Neural cell (in vitro differentiated cells): ENCODE results near the gene CERS1. TPM values are rescaled to one million over a fixed set of nuclear protein-coding genes. Genes with fewer than 3 reads are reported as not detected.

Experiments
- H2AFZ ChIP-seq: fragments of 200-600, 300-800 bp; sonication (generic), shearing (Covaris generic); 2 replicates; pipeline ENCODE4 v1.6.0; 2014; ENCODE audit warnings: low read depth, mild to moderate bottlenecking, antibody characterized with exemption, low read length, moderate library complexity
- H3F3A ChIP-seq: fragments of 200-600 bp; shearing (Covaris generic); 2 replicates; pipeline ENCODE4 v1.6.1; 2016; ENCODE audit warnings: mild to moderate bottlenecking, moderate library complexity, mixed read lengths, antibody characterized with exemption, low read length; ENCODE audit not compliant: insufficient read depth, poor library complexity, severe bottlenecking
- H3K27ac ChIP-seq: fragments of 200-600, 300-800 bp; sonication (generic), shearing (Covaris generic); 2 replicates; pipeline ENCODE4 v1.5.1; 2014; ENCODE audit warnings: mild to moderate bottlenecking, low read length, moderate library complexity
- H3K27me3 ChIP-seq: fragments of 300-800, 200-600 bp; sonication (generic), shearing (Covaris generic); 2 replicates; pipeline ENCODE4 v1.6.0; 2014; ENCODE audit warnings: mild to moderate bottlenecking, low read depth, low read length, moderate library complexity; ENCODE audit not compliant: insufficient read depth
- H3K36me3 ChIP-seq: fragments of 300-800, 200-600 bp; sonication (generic), shearing (Covaris generic); 2 replicates; pipeline ENCODE4 v1.5.1; 2014; ENCODE audit warnings: mild to moderate bottlenecking, antibody characterized with exemption, low read length, moderate library complexity; ENCODE audit not compliant: insufficient read depth
- H3K4me2 ChIP-seq: fragments of 300-800, 200-600 bp; sonication (generic), shearing (Covaris generic); 2 replicates; pipeline ENCODE4 v1.6.0; 2014; ENCODE audit warnings: mild to moderate bottlenecking, low read length
- H3K4me3 ChIP-seq: fragments of 300-800, 200-600 bp; sonication (generic), shearing (Covaris generic); 2 replicates; pipeline ENCODE4 v1.5.1; 2014; ENCODE audit warnings: mild to moderate bottlenecking, low read length, moderate library complexity
- H3K79me2 ChIP-seq: fragments of 200-600 bp; shearing (Covaris generic); replicated peaks from 2 replicates; pipeline ENCODE4 v1.6.0; 2014; ENCODE audit warnings: mild to moderate bottlenecking, low read length, moderate library complexity; ENCODE audit not compliant: insufficient read depth
- H3K9ac ChIP-seq: fragments of 300-800, 200-600 bp; sonication (generic), shearing (Covaris generic); 2 replicates; pipeline ENCODE4 v1.6.1; 2016; ENCODE audit warnings: mild to moderate bottlenecking, low read length, mixed read lengths
- H3K9me2 ChIP-seq: fragments of 200-600 bp; shearing (Covaris generic); 2 replicates; pipeline ENCODE4 v1.6.1; 2016; ENCODE audit warnings: mild to moderate bottlenecking, low read length, mixed read lengths; ENCODE audit not compliant: insufficient read depth
- H3K9me3 ChIP-seq: fragments of 200-600, 300-800 bp; sonication (generic), shearing (Covaris generic); 2 replicates; pipeline ENCODE4 v1.6.1; 2016; ENCODE audit warnings: mild to moderate bottlenecking, mixed run types, low read length, moderate library complexity, mixed read lengths
- H4K20me1 ChIP-seq: fragments of 200-600 bp; shearing (Covaris generic); 2 replicates; pipeline ENCODE4 v1.6.1; 2016; ENCODE audit warnings: mild to moderate bottlenecking, mixed run types; ENCODE audit not compliant: insufficient read depth
- CTCF ChIP-seq: fragments of 450-650 bp; IDR thresholded peaks from 2 replicates; pipeline ENCODE4 v1.5.1; 2014; ENCODE audit warnings: antibody characterized with exemption, mild to moderate bottlenecking, moderate library complexity; ENCODE audit not compliant: poor library complexity, severe bottlenecking
- EP300 ChIP-seq: fragments of 450-650 bp; conservative IDR thresholded peaks from 2 replicates; pipeline ENCODE4 v1.6.1; 2014; ENCODE audit warnings: antibody characterized with exemption, mild to moderate bottlenecking, moderate library complexity; ENCODE audit not compliant: poor library complexity, severe bottlenecking
- EZH2 ChIP-seq: fragments of 200-600, 300-800 bp; shearing (Covaris generic), sonication (generic); IDR thresholded peaks from 2 replicates; pipeline ENCODE4 v1.6.1; 2014; ENCODE audit warnings: antibody characterized with exemption, low read length, borderline replicate concordance, mild to moderate bottlenecking; ENCODE audit not compliant: insufficient read depth, poor library complexity, severe bottlenecking
- MXI1 ChIP-seq: fragments of 450-650 bp; conservative IDR thresholded peaks from 2 replicates; pipeline ENCODE4 v1.6.1; 2014; ENCODE audit warnings: antibody characterized with exemption, mild to moderate bottlenecking; ENCODE audit not compliant: poor library complexity, severe bottlenecking
- POLR2AphosphoS5 ChIP-seq: IDR thresholded peaks from 2 replicates; pipeline ENCODE4 v1.6.1; 2012
- RAD21 ChIP-seq: fragments of 450-650 bp; conservative IDR thresholded peaks from 2 replicates; pipeline ENCODE4 v1.6.1; 2014; ENCODE audit warnings: antibody characterized with exemption, mild to moderate bottlenecking, moderate library complexity
- SMC3 ChIP-seq: fragments of 450-650 bp; conservative IDR thresholded peaks from 2 replicates; pipeline ENCODE4 v1.6.1; 2014; ENCODE audit warnings: antibody characterized with exemption, mild to moderate bottlenecking, moderate library complexity; ENCODE audit not compliant: poor library complexity
- TAF1 ChIP-seq: IDR thresholded peaks from 2 replicates; pipeline ENCODE4 v1.6.1; 2012; ENCODE audit warnings: low read depth
- polyA plus RNA-seq: library from polyadenylated mRNA; depleted of rRNA; stranded (reverse); fragments of >200 nt; gene quantifications from 2 replicates; pipeline ENCODE4 v1.2.3, GENCODE V29; 2014
- TF ChIP-seq, protein P1 (sequence below): IDR thresholded peaks from 2 replicates; pipeline ENCODE4 v1.6.1; 2012; ENCODE audit warnings: borderline replicate concordance

Gene CERS1
- polyA plus RNA-seq, 1 donor from 2014 or later: 19.1 TPM

- no peak overlapping the region for H3K4me2 ChIP-seq
- H3K9ac ChIP-seq: no peak overlapping the region
- no peaks in the 10 kb centered on the region for H3K36me3 ChIP-seq
- H3K27me3 ChIP-seq: no peaks in the 10 kb centered on the region
- TF ChIP-seq MXI1 (no peak), SMC3 (no peak), TAF1 (no peak), EZH2 (no peak), EP300 (no peak), RAD21 (no peak), CTCF (no peak), POLR2AphosphoS5 (no peak)
- TF ChIP-seq, protein P1, sequence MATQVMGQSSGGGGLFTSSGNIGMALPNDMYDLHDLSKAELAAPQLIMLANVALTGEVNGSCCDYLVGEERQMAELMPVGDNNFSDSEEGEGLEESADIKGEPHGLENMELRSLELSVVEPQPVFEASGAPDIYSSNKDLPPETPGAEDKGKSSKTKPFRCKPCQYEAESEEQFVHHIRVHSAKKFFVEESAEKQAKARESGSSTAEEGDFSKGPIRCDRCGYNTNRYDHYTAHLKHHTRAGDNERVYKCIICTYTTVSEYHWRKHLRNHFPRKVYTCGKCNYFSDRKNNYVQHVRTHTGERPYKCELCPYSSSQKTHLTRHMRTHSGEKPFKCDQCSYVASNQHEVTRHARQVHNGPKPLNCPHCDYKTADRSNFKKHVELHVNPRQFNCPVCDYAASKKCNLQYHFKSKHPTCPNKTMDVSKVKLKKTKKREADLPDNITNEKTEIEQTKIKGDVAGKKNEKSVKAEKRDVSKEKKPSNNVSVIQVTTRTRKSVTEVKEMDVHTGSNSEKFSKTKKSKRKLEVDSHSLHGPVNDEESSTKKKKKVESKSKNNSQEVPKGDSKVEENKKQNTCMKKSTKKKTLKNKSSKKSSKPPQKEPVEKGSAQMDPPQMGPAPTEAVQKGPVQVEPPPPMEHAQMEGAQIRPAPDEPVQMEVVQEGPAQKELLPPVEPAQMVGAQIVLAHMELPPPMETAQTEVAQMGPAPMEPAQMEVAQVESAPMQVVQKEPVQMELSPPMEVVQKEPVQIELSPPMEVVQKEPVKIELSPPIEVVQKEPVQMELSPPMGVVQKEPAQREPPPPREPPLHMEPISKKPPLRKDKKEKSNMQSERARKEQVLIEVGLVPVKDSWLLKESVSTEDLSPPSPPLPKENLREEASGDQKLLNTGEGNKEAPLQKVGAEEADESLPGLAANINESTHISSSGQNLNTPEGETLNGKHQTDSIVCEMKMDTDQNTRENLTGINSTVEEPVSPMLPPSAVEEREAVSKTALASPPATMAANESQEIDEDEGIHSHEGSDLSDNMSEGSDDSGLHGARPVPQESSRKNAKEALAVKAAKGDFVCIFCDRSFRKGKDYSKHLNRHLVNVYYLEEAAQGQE: no peak
- H3K9me3 ChIP-seq: no peaks in the 10 kb centered on the region
- H3K4me3 ChIP-seq: no peak overlapping the region
- no peaks in the 10 kb centered on the region for H3K9me2 ChIP-seq
- peaks cover 55% of the 10 kb centered on the region for H3K79me2 ChIP-seq
- H3F3A ChIP-seq: no peaks in the 10 kb centered on the region
- no peak overlapping the region for H3K27ac ChIP-seq
- no peak overlapping the region for H2AFZ ChIP-seq
- peaks cover 1% of the 10 kb centered on the region for H4K20me1 ChIP-seq
Observed at GRCh38 chr19:18839465-18840287, 56.3 kb downstream of the CERS1 start.

GRCh38 chr19:18834644-18834984 is 61.3 kb downstream of the CERS1 start:
- H3K4me2 ChIP-seq: peak overlapping the region; percentile 85
- peak overlapping the region; percentile 90 for H3K4me3 ChIP-seq
- no peaks in the 10 kb centered on the region for H3K9me2 ChIP-seq
- H3K9me3 ChIP-seq: no peaks in the 10 kb centered on the region
- H3K27me3 ChIP-seq: no peaks in the 10 kb centered on the region
- no peaks in the 10 kb centered on the region for H3K36me3 ChIP-seq
- no peak overlapping the region for H3K27ac ChIP-seq
- H3F3A ChIP-seq: no peaks in the 10 kb centered on the region
- H3K9ac ChIP-seq: peak overlapping the region; percentile 83
- TF ChIP-seq, protein P1: no peak
- TF ChIP-seq TAF1 (no peak), EP300 (no peak), CTCF (no peak), POLR2AphosphoS5 (no peak), EZH2 (no peak), MXI1 (no peak), SMC3 (no peak), RAD21 (no peak)
- H2AFZ ChIP-seq: no peak overlapping the region
- peaks cover 22% of the 10 kb centered on the region for H4K20me1 ChIP-seq
- H3K79me2 ChIP-seq: peaks cover 51% of the 10 kb centered on the region
